Peyer's patch (tissue), 4 donors: ENCODE results near the gene TBX10. TPM values are rescaled to one million over a fixed set of nuclear protein-coding genes. Genes with fewer than 3 reads are reported as not detected.
"Not testable (repeated sequence)": the region's sequence is repeated elsewhere in the genome, so short reads cannot be mapped to it uniquely, and the experiment has no call there.

Experiments used
- DNase-seq, 3 donors: peaks; one replicate each; pipeline ENCODE4 v3.0.0-alpha.2; 2017 to 2019
- H3K27ac ChIP-seq, 4 donors: fragments of 200-600 bp; sonication (generic); one replicate each; pipeline ENCODE4 v1.5.1; 2016 to 2019
- H3K27me3 ChIP-seq, 2 donors: fragments of 200-600 bp; sonication (generic); one replicate each; pipeline ENCODE4 v1.5.1; 2019
- H3K36me3 ChIP-seq, 3 donors: fragments of 200-600 bp; sonication (generic); one replicate each; pipeline ENCODE4 v1.5.1; 2016 to 2019
- H3K4me1 ChIP-seq, 4 donors: fragments of 200-600 bp; sonication (generic); one replicate each; pipeline ENCODE4 v1.5.1; 2016 to 2019
- H3K4me3 ChIP-seq, 4 donors: fragments of 200-600 bp; sonication (generic); 1 replicate in 3 of 4; 2 replicates in 1 of 4; pipeline ENCODE4 v1.5.1; 2016 to 2019; ENCODE audit warnings: mild to moderate bottlenecking in 1 of 4
- H3K9me3 ChIP-seq, 4 donors: fragments of 200-600 bp; sonication (generic); one replicate each; pipeline ENCODE4 v1.5.1; 2016 to 2019; ENCODE audit warnings: mild to moderate bottlenecking in 1 of 4
- POLR2A ChIP-seq, 2 donors: fragments of 450-650 bp; IDR thresholded peaks; one replicate each; pipeline ENCODE4 v1.5.1; 2017; ENCODE audit warnings: antibody characterized with exemption in 2 of 2, mild to moderate bottlenecking in 2 of 2, moderate library complexity in 2 of 2
- total RNA-seq, 4 donors: library from RNA; depleted of rRNA; stranded (reverse); fragments of >200 nt; gene quantifications; one replicate each; pipeline ENCODE4 v1.1.0, GENCODE V29; 2016
- TF ChIP-seq, protein P1 (sequence below), 6 experiments: fragments of 450-650 bp in 4 of 6; fragments of 200-600 bp in 2 of 6; sonication (generic) in 1 of 6; IDR thresholded peaks; one replicate each; pipeline ENCODE4 v1.5.1; 2017 to 2019; ENCODE audit warnings: antibody characterized with exemption in 6 of 6, mild to moderate bottlenecking in 3 of 6, moderate library complexity in 1 of 6

The TBX10 gene
- total RNA-seq, 4 donors from 2014 or later: 16.9 to 82.5 (median 64.1) TPM; not detected in 1

DNA sequence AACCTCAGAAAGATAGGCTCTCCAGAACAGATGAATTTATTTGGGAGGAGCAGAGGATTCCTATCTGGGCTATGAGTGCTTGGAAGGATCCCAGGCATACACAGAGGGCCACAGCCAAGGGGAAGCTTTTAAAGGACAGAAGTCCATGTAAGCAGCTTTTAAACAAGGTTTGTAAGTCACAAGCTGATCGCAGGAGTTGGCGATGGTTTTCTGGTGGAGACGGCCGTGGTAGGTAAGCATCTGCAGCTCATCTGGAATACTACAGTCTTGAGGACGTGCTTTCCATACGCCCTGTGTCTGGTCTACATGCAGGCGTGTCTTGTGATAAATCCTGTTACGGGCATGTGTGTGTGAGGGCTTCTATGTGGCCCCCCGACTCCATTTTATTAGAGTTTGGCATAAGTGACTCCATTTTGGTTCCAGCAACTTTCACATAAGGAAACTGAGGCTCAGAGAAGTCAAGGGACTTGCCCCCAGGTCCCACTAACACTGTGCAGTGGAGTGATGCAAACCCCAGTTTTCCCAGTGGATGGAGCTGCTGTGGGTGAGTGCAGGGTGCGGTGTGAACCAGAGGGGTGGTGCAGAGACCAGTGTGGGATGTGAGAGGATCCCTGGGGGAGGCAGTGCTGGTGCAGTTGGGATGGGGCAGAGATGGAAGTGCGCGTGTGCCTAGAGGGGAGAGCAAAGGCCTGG is 22.7 kb upstream of the TBX10 start:
- TF ChIP-seq POLR2A (IDR thresholded peaks at IDR 0.05): no peak
- TF ChIP-seq, protein P1, sequence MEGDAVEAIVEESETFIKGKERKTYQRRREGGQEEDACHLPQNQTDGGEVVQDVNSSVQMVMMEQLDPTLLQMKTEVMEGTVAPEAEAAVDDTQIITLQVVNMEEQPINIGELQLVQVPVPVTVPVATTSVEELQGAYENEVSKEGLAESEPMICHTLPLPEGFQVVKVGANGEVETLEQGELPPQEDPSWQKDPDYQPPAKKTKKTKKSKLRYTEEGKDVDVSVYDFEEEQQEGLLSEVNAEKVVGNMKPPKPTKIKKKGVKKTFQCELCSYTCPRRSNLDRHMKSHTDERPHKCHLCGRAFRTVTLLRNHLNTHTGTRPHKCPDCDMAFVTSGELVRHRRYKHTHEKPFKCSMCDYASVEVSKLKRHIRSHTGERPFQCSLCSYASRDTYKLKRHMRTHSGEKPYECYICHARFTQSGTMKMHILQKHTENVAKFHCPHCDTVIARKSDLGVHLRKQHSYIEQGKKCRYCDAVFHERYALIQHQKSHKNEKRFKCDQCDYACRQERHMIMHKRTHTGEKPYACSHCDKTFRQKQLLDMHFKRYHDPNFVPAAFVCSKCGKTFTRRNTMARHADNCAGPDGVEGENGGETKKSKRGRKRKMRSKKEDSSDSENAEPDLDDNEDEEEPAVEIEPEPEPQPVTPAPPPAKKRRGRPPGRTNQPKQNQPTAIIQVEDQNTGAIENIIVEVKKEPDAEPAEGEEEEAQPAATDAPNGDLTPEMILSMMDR (IDR thresholded peaks at IDR 0.05): no peak
- Histone ChIP-seq H3K27me3 (no peaks in the 10 kb centered on the region), H3K4me1 (peaks cover 0 to 8% (median 0%) of the 10 kb centered on the region in 4 donors), H3K9me3 (no peaks in the 10 kb centered on the region), H3K4me3 (no peak overlapping the region), H3K36me3 (no peaks in the 10 kb centered on the region), H3K27ac (no peak overlapping the region)
- peak in 1 of 3 donors; percentile 34 for DNase-seq

DNA sequence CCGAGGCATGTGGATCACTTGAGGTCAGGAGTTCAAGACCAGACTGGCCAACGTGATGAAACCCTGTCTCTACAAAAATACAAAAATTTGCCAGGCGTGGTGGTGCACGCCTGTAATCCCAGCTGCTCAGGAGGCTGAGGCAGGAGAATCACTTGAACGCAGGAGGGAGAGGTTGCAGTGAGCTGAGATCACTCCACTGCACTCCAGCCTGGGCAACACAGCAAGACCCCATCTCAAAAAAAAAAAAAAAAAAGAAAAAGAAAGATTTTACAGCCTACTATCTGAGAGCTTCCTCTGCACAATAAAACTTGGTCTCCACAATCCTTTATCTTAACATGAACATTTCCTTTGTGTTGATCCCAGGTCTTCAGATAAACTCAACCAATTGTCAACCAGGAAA is 21.2 kb upstream of the TBX10 start:
- not testable (repeated sequence) for H3K4me3 ChIP-seq, H3K4me1 ChIP-seq, H3K9me3 ChIP-seq, H3K27ac ChIP-seq, H3K36me3 ChIP-seq, H3K27me3 ChIP-seq
- peak in 1 of 3 donors; percentile 6 for DNase-seq

DNA sequence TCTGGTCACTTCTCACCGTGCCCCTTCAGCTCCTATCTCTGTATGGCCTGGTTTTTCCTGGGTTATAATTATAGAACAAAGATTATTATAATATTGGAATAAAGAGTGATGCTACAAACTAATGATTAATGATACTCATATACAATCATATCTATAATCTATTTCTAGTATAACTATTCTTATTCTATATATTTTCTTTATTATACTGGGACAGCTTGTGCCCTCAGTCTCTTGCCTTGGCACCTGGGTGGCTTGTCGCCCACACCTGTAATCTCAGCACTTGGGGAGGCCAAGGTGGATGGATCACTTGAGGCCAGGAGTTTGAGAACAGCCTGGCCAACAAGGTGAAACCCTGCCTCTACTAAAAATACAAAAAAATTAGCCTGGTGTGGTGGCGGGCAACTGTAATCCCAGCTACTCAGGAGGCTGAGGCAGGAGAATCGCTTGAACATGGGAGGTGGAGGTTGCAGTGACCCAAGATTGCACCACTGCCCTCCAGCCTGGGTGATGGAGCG is 20.1 kb upstream of the TBX10 start:
- H3K4me3 ChIP-seq, H3K36me3 ChIP-seq, H3K9me3 ChIP-seq, H3K4me1 ChIP-seq, H3K27me3 ChIP-seq, H3K27ac ChIP-seq: not testable (repeated sequence)
- TF ChIP-seq, protein P1 (IDR thresholded peaks at IDR 0.05): peak in 1 of 6 experiments; percentile 20
- peak in 1 of 3 donors; percentile 21 for DNase-seq

DNA sequence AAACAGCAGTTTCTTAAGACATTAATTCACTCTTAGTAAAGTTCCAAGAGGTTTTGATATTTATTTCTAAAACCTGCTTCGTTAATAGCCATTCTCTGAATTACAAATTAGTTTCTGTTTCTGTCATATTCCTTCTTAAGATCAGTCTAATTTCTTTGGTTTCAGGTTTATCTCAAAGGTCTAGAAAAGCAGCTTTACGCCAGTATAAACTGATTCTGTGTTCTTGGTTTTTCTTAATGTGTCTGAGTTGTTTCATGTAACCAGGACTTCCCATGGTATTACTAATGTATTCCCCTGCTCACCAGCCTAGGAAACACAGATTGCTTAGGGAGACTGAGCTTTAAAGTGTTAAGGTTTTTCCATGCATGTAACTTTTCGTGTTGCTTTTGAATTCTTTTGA is 17.7 kb upstream of the TBX10 start:
- Histone ChIP-seq H3K27ac (no peak overlapping the region), H3K9me3 (no peaks in the 10 kb centered on the region), H3K27me3 (no peaks in the 10 kb centered on the region), H3K36me3 (no peaks in the 10 kb centered on the region), H3K4me1 (no peaks in the 10 kb centered on the region), H3K4me3 (no peak overlapping the region)
- DNase-seq: no peak
- TF ChIP-seq, protein P1 (IDR thresholded peaks at IDR 0.05): no peak
- TF ChIP-seq POLR2A (IDR thresholded peaks at IDR 0.05): no peak

DNA sequence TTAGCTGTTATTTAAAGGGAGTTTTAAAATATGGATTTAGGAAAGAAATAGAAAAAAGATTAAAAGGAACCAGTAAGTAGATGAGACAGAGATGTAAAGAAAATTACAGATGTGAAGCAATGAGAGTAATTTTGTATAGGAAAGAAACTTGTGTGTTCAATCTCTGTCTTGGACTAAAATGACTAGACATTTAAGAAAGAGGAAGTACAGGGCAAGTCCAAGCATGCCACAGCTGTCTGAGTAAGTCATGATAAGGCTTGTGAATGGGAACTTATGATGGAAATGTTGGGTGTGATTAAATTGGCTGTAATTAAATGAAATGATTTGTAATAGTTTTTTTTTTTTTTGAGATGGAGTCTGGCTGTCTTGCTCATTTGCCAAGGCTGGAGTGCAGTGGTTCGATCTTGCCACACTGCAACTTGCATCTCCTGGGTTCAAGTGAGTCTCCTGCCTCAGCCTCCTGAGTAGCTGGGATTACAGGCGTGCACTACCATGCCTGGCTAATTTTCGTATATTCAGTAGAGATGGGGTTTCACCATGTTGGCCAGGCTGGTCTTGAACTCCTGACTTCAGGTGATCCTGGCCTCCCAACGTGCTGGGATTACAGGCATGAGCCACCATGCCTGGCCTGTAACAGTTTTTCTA is 16.8 kb upstream of the TBX10 start:
- Histone ChIP-seq H3K27ac (no peak overlapping the region), H3K27me3 (no peaks in the 10 kb centered on the region), H3K4me1 (peaks cover 0 to 8% (median 0%) of the 10 kb centered on the region in 4 donors), H3K9me3 (no peaks in the 10 kb centered on the region), H3K4me3 (no peak overlapping the region), H3K36me3 (no peaks in the 10 kb centered on the region)
- DNase-seq: peak in 1 of 3 donors; percentile 11
- TF ChIP-seq, protein P1 (IDR thresholded peaks at IDR 0.05): no peak
- TF ChIP-seq POLR2A (IDR thresholded peaks at IDR 0.05): no peak

DNA sequence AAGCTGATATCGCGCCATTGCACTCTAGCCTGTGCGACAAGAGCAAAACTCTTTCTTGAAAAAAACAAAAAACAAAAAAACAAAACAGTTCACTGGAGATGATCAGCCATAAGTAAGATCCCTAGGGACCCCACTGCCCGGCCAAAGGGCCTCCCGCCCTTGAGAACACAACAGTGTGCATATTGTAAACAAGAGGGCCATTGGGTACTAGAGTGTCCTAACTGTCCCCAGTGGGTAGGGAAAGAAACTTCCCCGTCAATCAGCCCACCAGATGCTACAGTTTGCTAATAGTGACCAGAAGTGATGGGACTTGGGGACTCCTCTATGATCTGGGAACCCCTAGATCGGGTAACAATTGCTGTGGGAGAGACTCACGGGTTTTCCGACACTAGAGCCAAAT is 14.7 kb upstream of the TBX10 start:
- peaks cover 0 to 23% (median 6%) of the 10 kb centered on the region in 4 donors for H3K4me1 ChIP-seq
- TF ChIP-seq, protein P1 (IDR thresholded peaks at IDR 0.05): no peak
- no peak for TF ChIP-seq POLR2A (IDR thresholded peaks at IDR 0.05)
- H3K36me3 ChIP-seq: no peaks in the 10 kb centered on the region
- no peak overlapping the region for H3K4me3 ChIP-seq
- no peaks in the 10 kb centered on the region for H3K9me3 ChIP-seq
- peak in 1 of 3 donors; percentile 7 for DNase-seq
- H3K27ac ChIP-seq: no peak overlapping the region
- no peaks in the 10 kb centered on the region for H3K27me3 ChIP-seq
